Lower leg skin (tissue), 3 donors: ENCODE data around the gene ZNF841.
"Not testable (repeated sequence)": the region's sequence is repeated elsewhere in the genome, so short reads cannot be mapped to it uniquely, and the experiment has no call there.

Experiments used
- CTCF ChIP-seq, 3 donors: fragments of 450-650 bp; IDR thresholded peaks; one replicate each; pipeline ENCODE4 v1.5.1; 2016; ENCODE audit warnings: antibody characterized with exemption in 3 of 3, mild to moderate bottlenecking in 3 of 3, moderate library complexity in 2 of 3
- POLR2A ChIP-seq, 2 donors: fragments of 450-650 bp; IDR thresholded peaks; one replicate each; pipeline ENCODE4 v1.6.1; 2016 to 2017; ENCODE audit warnings: antibody characterized with exemption in 2 of 2, mild to moderate bottlenecking in 1 of 2, moderate library complexity in 1 of 2

- TF ChIP-seq POLR2A, CTCF (IDR thresholded peaks at IDR 0.05): not testable (repeated sequence)
These were observed 851 bp upstream of the ZNF841 start for GRCh38 chr19:52096416-52096815.
